ENCODE data around the gene SLC2A10.

DNA sequence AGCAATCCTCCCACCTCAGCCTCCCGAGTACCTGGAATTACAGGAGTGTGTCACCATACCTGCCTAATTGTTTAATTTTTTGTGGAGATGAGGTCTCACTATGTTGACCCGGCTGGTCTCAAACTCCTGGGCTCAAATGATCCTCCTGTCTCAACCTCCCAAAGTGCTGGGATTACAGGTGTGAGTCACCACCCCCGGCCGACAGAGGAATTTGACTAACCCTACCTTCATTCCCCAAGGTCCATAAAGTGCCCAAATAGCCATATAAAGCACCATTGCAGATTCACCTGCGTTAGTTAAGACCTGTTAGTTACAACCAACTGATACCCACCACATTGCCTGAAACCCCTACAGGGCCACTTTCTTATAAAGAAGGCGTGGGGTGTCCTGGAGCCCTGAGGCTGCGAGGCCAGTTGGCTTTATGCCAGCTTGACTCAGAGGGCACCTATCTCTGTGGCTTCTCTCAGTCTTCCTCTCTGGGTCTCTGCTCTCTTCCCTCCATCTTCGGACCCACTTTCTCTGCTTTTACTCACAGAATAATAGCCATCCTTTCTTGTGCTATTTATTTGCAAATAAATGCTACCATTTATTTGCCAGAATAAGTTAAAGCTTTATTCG, 65.6 kb downstream of the SLC2A10 start:
- TF ChIP-seq, protein P1, sequence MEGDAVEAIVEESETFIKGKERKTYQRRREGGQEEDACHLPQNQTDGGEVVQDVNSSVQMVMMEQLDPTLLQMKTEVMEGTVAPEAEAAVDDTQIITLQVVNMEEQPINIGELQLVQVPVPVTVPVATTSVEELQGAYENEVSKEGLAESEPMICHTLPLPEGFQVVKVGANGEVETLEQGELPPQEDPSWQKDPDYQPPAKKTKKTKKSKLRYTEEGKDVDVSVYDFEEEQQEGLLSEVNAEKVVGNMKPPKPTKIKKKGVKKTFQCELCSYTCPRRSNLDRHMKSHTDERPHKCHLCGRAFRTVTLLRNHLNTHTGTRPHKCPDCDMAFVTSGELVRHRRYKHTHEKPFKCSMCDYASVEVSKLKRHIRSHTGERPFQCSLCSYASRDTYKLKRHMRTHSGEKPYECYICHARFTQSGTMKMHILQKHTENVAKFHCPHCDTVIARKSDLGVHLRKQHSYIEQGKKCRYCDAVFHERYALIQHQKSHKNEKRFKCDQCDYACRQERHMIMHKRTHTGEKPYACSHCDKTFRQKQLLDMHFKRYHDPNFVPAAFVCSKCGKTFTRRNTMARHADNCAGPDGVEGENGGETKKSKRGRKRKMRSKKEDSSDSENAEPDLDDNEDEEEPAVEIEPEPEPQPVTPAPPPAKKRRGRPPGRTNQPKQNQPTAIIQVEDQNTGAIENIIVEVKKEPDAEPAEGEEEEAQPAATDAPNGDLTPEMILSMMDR (conservative IDR thresholded peaks at IDR 0.05; ENCODE audit: low read depth, low read length), result no peak
- TF ChIP-seq EZH2 (IDR thresholded peaks at IDR 0.05; ENCODE audit: borderline replicate concordance, low read depth, low read length, poor library complexity, severe bottlenecking), result no peak
